Right lung (tissue), 5 donors: ENCODE data around the gene MNS1. TPM values are rescaled to one million over a fixed set of nuclear protein-coding genes. Genes with fewer than 3 reads are reported as not detected.
A peak's percentile ranks its signal among the peaks of the same experiment; 100 is the strongest.
"Not testable (repeated sequence)": the region's sequence is repeated elsewhere in the genome, so short reads cannot be mapped to it uniquely, and the experiment has no call there.

Experiments used
- DNase-seq, 2 donors: peaks; one replicate each; pipeline ENCODE4 v3.0.0-alpha.2; 2013
- polyA plus RNA-seq, 5 donors: library from polyadenylated mRNA; unstranded; fragments of 120-200 nt; gene quantifications; one replicate each; pipeline versions ENCODE4 v1.2.1 to v1.2.3, GENCODE V29; 2013; ENCODE audit warnings: inconsistent platforms in 1 of 5, low replicate concordance in 1 of 5; ENCODE audit not compliant: insufficient read length in 5 of 5, insufficient read depth in 1 of 5

MNS1 gene
- polyA plus RNA-seq, 5 donors: 12.3 to 30.3 (median 21.8) TPM

DNA sequence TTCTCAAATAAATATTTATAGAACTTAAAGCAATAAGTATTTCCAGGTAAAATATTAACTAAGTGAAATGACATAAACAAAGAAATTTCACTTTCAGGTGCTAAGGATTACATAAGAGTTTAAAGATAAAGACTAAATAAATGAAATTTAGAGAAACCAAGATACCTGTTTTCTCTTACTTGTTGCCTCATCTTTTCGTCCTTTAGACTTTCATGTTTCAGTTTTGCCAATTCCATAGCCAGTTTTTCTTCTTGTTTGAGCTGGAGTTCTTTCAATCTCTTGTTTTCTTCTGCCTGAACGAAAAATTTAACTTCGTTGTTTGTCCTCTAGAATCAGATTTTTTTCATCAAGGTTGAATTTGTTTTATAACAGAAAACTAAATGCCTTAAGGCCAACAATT, 8.7 kb downstream of the MNS1 start:
- DNase-seq: no peak

DNA sequence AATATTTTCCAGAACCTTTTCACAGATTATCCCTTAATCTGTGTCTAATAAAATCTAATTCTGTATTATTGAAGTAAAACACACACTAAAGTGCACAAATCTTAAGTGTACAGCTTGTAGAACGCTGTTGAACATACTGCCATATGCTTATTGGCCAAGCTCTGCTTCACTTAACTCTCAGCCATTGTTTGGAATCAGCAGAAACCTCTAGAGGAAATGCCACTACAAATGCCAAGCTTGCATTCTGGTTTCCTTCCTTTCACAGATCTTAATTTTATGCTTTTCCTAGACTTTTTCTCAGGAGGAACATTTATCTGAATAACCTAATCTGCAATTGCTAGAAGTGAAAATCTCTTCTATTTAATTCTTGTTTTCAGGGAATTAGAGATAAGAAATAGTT, 10.1 kb downstream of the MNS1 start:
- no peak for DNase-seq

DNA sequence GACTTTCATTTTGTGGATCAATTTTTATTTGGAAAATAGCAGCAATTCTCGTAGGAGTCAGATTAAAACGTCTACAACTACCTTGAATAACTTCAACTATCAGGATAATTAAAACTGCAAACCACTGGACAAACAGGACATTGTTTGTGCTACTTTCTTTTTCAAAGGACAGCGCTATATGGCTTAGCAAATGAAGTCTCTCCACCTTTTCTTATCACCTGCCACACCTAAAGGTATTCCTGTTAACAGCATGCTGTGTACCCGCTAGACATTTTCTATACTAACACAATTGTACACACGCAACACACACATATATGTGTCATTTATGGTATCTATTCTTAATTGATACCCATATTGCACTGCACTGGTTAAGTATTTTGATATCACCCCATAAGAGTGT, 19.2 kb downstream of the MNS1 start:
- DNase-seq: no peak

DNA sequence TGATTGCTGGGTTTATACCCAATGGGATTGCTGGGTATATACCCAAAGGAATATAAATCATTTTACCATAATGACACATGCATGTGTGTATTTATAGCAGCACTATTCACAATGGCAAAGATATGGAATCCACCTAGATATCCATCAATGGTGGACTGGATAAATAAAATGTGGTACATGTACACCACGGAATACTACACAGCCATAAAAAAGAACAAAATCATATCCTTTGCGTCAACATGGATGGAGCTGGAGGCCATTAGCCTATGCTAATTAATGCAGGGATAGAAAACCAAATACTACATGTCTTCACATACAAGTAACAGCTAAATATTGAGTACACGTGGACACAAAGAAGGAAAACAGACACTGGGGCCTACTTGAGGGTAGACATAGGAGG, 22.6 kb downstream of the MNS1 start:
- DNase-seq: no peak

DNA sequence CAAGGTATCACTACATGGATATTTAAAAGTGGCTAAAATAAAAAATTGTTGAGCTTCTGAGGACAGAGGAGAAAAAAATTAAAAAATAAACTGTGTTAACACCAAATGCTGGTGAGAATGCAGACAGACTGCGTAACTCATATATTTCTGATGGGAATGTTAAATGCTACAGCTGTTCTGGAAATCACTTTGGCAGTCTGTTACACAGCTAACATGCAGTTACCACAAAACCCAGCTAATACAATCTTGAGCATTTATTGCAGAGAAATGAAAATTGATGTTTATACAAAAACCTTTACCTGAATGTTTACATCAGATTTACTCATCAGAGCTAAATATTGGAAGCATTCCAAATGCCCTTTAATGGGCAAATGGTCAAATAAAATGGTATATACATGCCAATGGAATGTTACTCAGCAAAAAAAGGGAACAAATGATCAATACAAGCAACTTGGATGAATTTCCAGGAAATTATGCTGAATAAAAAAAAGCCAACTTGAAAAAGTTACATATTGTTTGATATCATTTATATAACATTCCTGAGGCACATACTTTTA, 24.6 kb downstream of the MNS1 start:
- no peak for DNase-seq

DNA sequence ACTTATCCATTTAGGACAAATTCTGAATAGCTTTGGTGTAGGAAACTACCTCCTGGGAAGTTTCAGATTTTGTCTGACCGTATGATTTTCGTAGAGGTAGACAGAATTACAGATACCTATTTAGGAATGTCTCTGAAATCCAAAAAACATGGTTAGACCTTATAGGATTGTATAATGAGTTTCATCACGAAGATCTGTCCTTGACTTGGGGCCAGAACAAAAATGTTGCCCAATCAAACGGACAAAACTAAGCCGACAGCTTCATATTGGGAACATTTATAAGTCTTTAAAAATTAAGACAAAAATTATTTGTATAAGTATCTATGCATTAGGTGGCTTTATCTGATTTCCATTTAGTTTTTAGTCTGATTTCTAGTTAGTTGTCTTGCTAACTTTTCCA, 32.6 kb downstream of the MNS1 start:
- DNase-seq: no peak

DNA sequence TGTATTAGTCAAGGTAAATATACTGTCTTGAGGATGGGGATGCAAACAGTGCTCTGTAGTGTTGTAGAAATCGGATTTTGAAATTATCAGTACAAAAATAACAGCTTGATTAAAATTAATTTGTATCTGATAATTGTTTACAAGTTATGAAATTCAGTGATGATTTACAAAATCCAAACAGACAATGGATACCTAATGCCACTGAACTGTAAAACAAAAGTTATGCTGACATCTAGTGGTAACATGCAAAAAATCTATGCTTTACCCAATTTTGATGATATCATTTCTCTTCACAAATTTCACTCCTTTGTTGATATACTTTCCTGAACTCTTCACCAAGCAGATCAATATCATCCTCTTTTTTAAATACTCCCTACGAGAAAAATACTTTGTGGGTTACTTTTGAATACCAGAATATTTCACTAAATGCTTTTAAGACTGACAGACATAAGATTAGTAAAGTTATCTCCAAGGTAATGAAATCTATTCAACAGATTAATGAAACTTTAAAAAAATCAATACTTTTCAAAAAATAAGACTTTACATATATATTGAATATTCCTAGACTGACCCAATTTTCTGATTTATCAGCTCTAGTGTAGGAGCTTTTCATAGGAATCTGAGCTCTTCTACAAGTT, 36.0 kb downstream of the MNS1 start:
- peak; percentile 4 to 20 for DNase-seq

DNA sequence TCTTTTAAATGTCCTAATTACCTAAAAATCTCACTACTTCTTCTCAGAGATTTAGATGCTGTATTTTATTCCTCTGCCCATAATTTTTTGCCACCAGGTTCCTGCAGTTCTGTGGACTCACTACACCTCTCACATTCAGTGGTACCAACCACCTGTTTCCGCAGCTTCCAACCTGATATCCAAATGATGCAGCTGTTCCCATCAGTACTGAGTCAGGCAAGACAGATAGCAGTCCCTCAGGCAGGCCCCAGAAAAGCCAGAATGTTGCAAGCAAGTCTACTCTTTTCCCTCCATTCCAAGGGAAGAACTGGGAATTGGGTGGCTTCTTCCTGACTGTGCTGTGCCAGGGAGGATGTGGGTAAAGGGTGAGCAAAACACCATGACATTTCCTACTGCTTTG, 39.0 kb downstream of the MNS1 start:
- DNase-seq: no peak

DNA sequence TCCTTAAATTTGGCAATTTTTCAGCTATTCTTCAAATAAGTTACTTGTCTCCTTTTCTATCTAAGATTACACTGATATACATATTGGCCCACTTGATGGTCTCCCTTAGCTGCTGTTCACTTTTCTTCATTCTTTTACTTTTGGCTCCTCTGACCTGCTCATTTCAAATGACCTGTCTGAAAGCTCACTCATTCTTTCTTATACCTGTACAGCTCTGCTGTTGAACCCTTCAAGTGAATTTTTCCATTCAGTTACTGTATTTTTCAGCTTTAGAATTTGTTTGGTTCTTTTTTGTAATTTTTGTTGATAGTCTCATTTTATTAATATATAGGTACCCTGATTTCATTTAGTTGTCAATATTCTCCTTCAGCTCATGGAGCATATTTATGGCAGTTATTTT, 39.7 kb downstream of the MNS1 start:
- DNase-seq: no peak

DNA sequence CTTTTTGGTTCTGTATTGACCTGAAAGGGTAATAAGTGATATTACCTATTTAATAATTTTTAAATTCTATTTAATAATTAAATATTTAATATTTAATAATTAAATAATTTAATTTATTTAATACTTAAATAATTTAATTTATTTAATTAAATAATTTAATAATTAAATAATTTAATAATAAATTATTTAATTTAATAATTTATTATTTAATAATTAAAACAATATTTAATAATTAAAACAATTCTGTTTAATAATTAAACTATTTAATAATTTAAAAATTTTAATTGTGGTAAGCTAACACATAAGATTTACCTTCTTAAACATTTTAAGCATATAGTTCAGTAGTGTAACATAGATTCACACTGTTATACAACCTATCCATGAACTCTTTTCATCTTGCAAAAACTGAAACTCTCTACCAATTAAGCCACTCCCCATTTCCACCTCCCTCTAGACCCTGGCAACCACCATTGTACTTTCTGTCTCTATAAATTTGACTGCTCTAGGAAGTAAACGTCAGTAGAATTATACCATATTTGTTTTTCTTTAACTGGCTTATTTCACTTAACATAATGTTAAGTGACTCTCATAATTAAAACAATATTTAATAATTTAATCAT, 51.7 kb downstream of the MNS1 start:
- not testable (repeated sequence) for DNase-seq

DNA sequence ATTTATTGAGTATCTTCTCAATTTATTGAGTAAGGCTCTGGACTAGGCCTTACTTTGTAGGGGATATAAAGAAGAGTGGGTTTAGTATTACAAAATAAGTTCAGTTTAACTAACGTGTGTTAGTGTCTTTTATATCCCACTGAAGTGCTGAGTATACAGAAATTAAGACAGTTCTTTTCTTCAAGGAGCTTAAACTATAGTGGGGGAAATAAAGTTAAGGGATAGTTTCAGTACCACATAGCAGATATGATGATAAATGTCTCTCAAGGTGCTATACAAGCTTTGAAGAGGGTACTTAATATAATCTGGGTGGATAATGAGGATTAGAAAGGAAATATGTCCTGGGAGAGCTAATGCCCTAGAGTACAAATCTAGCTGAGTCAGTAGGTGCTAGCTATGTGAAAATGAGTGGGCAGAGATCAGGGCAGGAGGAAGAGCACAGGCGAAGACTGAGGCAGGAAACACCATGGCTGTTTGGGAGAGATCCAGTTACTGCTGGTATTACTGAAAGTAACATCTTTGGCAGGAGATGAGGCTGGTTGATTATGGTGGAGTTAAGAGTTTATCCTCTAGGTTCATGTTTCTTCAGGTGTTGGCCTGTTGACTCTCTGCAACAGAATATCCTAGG, 53.7 kb downstream of the MNS1 start:
- no peak for DNase-seq

DNA sequence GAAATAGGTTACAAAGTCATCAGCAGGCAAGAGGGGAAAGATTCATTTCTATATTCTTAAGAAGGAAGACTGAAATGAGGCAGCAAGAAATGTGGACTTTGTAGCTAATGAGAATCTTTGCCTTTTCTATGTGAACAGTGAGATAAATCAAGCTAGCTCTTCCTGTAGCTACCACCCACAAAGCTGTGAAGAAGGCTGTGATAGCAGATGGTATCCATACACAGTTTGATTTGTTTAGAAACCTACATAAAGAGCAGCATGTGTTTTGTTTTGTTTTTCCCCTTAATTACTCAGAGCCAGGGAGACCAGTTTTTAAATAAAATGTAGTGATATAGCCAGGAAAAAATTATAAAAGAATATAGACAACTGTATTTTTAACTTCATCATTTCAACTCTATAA, 54.2 kb downstream of the MNS1 start:
- peak in 1 of 2 donors; percentile 2 for DNase-seq

DNA sequence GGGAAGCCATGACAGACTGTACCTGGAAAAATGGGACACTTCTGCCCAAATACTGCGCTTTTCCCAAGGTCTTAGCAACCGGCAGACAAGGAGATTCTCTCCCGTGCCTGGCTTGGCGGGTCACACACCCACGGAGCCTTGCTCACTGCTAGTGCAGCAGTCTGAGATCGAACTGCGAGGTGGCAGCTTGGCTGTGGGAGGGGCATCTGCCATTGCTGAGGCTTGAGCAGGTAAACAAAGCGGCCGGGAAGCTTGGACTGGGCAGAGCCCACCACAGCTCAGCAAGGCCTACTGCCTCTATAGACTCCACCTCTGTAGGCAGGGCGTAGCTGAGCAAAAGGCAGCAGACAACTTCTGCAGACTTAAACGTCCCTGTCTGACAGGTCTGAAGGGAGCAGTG, 65.7 kb downstream of the MNS1 start:
- not testable (repeated sequence) for DNase-seq

DNA sequence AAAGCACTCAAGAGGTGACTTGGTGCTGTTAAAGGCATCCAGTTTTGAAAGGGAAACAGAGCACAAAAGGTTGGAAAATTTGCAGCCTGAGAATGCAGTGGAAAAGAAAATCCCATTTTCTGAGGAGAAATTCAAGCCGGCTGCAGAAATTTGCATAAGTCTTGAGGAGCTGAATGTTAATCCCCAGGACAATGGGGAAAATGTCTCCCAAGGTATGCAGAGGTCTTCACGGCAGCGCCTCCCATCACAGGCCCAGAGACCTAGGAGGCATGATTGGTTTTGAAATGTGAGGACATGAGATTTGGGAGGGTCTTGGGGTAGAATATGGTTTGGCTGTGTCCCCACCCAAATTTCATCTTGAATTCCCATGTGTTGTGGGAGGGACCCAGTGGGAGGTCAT, 67.6 kb downstream of the MNS1 start:
- DNase-seq: not testable (repeated sequence)

DNA sequence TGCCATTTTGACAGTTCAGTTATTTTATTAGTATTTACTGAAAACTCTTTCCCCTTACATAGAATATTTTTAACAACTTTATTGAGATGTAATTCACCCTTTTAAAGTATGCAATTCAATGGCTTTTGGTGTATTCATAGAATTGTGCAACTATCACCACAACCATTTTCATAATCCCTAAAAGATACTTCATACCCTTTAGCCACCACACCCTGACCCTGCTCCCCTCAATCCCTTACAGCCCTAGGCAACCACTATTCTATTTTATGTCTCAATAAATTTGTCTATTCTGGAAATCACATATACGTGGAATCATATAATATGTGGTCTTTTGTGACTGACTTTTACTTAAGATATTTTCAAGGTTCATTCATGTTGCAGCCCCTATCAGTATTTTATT, 70.0 kb downstream of the MNS1 start:
- no peak for DNase-seq

DNA sequence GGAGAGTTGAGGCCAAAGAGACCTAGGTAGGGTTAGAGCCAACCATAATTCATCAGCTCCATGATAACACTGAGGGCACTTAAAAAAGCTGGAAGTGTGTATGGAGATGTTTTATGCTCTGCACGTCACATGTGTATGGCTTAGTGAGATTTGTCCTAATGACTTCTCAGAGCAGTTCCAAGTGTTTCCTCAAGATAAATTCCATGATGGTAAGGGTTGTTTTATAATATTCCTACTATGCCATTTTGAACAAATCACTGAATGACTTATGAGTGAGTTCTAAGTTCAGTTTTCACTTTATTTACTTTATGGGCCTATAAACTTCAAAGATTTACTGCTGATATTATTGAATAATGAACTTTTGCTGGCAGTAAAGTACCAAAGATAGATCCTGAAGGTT, 71.7 kb downstream of the MNS1 start:
- DNase-seq: no peak

DNA sequence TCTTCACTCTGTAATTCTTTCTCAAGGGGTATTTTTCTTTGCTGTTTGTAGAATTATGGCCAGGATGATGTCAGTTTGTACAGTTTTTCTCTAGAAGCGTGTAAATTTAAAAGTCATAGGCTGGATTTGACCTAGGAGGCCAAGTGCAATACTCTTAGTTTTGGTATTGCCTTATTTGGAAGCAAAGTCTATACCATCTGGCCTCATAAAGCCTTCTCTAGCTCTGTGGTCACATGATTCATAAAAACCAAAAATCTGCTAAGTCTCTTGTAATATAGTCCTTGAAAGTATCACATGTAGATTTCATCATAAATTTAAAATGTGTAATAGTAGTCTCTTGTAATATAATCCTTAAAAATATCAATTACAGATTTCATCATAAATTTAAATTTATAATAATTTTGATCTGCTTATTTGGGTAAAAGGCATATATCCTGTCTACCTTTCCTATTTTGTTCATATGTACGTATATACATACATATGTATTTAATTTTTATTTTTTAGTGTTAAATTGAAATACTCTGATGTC, 74.1 kb downstream of the MNS1 start:
- DNase-seq: no peak

DNA sequence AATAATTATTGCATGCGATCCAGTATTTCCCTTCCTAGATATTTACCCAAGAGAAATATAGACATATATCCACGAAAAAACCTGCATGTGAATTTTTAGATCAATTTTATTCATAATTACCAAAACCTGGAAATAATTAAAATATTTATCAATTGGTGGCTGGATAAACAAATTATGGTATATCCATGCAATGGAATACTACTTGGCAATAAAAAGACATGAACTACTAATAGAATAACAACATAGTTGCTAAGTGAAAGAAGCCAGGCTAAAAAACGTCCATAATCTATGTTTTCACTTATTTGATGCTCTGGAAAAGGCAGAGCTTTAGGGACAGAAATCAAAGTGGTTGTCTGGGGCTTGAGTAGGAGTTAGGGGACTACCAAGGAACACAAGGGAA, 79.0 kb downstream of the MNS1 start:
- no peak for DNase-seq

DNA sequence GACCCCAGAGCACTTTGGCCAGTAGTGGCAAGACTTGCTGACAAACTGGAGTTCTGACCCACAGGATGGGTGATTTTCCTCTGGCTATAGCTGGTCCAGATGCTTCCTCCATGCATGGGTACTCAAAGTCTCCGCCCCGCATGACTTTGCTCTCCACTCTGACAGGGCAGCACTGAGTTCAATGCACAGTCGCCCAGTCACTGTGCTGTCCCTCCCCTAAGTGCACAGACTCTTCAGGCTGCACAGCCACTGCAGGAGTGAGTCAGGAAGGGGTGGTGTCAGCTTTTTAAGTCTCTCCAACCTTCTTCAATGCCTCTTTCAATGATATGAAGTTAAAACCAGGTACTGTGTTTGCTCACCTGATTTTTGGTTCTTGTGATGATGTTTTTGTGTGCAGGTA, 81.9 kb downstream of the MNS1 start:
- DNase-seq: no peak
